H1 (cell line): Measurements from ENCODE around the gene ACTN3. TPM values are rescaled to one million over a fixed set of nuclear protein-coding genes. Genes with fewer than 3 reads are reported as not detected.

ENCODE experiments used
- CTCF ChIA-PET: fragments of 300-600 bp; sonication (Branson Sonifier 250); formaldehyde crosslinking; loops from one replicate; lab custom pipeline; 2021; ENCODE audit not compliant: partially characterized antibody; lab: Charles Lee
- POLR2A ChIA-PET: fragments of 300-600 bp; sonication (Branson Sonifier 250); formaldehyde crosslinking; loops from one replicate; lab custom pipeline; 2021; ENCODE audit warnings: inconsistent platforms; ENCODE audit not compliant: partially characterized antibody; lab: Charles Lee
- DNase-seq, 2 experiments: peaks; one replicate each; pipeline versions ENCODE4 v3.0.0 to v3.0.0-alpha.2; 2010 to 2022; ENCODE audit warnings: low spot score in 2 of 2, low read depth in 1 of 2, mixed read lengths in 1 of 2
- FAIRE-seq: peaks from 2 replicates; lab custom pipeline; 2011; peaks lifted over from hg19 to GRCh38; lab: Jason Lieb, UNC
- H2AFZ ChIP-seq: 2 replicates; pipeline ENCODE4 v1.8.1; 2012; ENCODE audit warnings: low read length, inconsistent platforms
- H2AK5ac ChIP-seq: 2 replicates; pipeline ENCODE4 v1.6.1; 2013; ENCODE audit warnings: low read depth, low read length
- H2BK120ac ChIP-seq: replicated peaks from 2 replicates; pipeline ENCODE3; 2013; ENCODE audit warnings: low read depth, low read length, inconsistent platforms
- H2BK12ac ChIP-seq: 2 replicates; pipeline ENCODE4 v1.6.1; 2013; ENCODE audit warnings: low read depth, low read length
- H2BK15ac ChIP-seq: 2 replicates; pipeline ENCODE4 v1.6.1; 2013; ENCODE audit warnings: low read length
- H2BK20ac ChIP-seq: 2 replicates; pipeline ENCODE4 v1.6.1; 2013; ENCODE audit warnings: low read length
- H2BK5ac ChIP-seq: 2 replicates; pipeline ENCODE4 v1.6.1; 2013; ENCODE audit warnings: low read depth, low read length
- H3K14ac ChIP-seq: 2 replicates; pipeline ENCODE4 v1.6.1; 2013; ENCODE audit warnings: inconsistent platforms; ENCODE audit not compliant: insufficient read length
- H3K18ac ChIP-seq: 2 replicates; pipeline ENCODE4 v1.6.1; 2013; ENCODE audit warnings: low read length; ENCODE audit errors: extremely low read depth
- H3K23ac ChIP-seq: 2 replicates; pipeline ENCODE4 v1.6.1; 2013; ENCODE audit warnings: inconsistent platforms; ENCODE audit not compliant: insufficient read length
- H3K23me2 ChIP-seq: 2 replicates; pipeline ENCODE4 v1.6.1; 2013; ENCODE audit warnings: low read depth, low read length
- H3K27ac ChIP-seq: 2 replicates; pipeline ENCODE4 v1.6.1; 2011; ENCODE audit warnings: low read depth, low read length, inconsistent platforms
- H3K27me3 ChIP-seq, 4 experiments: replicated peaks in 1 of 4; 1 replicate in 1 of 4; 2 replicates in 3 of 4; pipeline versions ENCODE4 v1.6.1 to v1.8.1; 2011 to 2013; ENCODE audit warnings: low read length in 3 of 4, mild to moderate bottlenecking in 3 of 4, inconsistent platforms in 2 of 4, mixed read lengths in 2 of 4, moderate library complexity in 1 of 4; ENCODE audit not compliant: control insufficient read depth in 3 of 4, insufficient read depth in 3 of 4; ENCODE audit errors: extremely low read depth in 1 of 4
- H3K36me3 ChIP-seq, 4 experiments: 2 replicates each; pipeline versions ENCODE4 v1.6.1 to v1.8.1; 2011 to 2013; ENCODE audit warnings: mild to moderate bottlenecking in 4 of 4, low read length in 3 of 4, moderate library complexity in 2 of 4, control low read depth in 1 of 4, inconsistent platforms in 1 of 4; ENCODE audit not compliant: insufficient read depth in 4 of 4, control insufficient read depth in 2 of 4
- H3K4ac ChIP-seq: replicated peaks from 2 replicates; pipeline ENCODE3; 2013; ENCODE audit warnings: low read length, low read depth, mixed read lengths, inconsistent platforms; ENCODE audit not compliant: insufficient read length
- H3K4me1 ChIP-seq, 4 experiments: replicated peaks in 1 of 4; 1 replicate in 1 of 4; 2 replicates in 3 of 4; pipeline versions ENCODE4 v1.6.1 to v1.8.1; 2011 to 2013; ENCODE audit warnings: low read length in 3 of 4, inconsistent platforms in 2 of 4, mixed read lengths in 1 of 4; ENCODE audit not compliant: insufficient read depth in 4 of 4, control insufficient read depth in 3 of 4
- H3K4me2 ChIP-seq, 2 experiments: 2 replicates each; pipeline versions ENCODE4 v1.6.1 to v1.8.1; 2011 to 2013; ENCODE audit warnings: low read depth in 2 of 2, low read length in 2 of 2, control low read depth in 1 of 2, inconsistent platforms in 1 of 2, mild to moderate bottlenecking in 1 of 2; ENCODE audit not compliant: insufficient read depth in 1 of 2
- H3K4me3 ChIP-seq, 4 experiments: fragments of 200-600, 300-600 bp in 1 of 4; sonication (generic), shearing (Covaris generic), sonication (Bioruptor Twin) in 1 of 4; 2 replicates each; pipeline versions ENCODE4 v1.5.1 to v1.8.1; 2011 to 2016; ENCODE audit warnings: low read length in 4 of 4, low read depth in 3 of 4, control low read depth in 2 of 4, inconsistent platforms in 2 of 4, mild to moderate bottlenecking in 2 of 4, mixed read lengths in 1 of 4, moderate library complexity in 1 of 4; ENCODE audit not compliant: insufficient read depth in 2 of 4; ENCODE audit errors: extremely low read depth in 1 of 4
- H3K56ac ChIP-seq: replicated peaks from 2 replicates; pipeline ENCODE3; 2013; ENCODE audit warnings: low read depth, mild to moderate bottlenecking, mixed read lengths, low read length, inconsistent platforms; ENCODE audit not compliant: insufficient read length
- H3K79me1 ChIP-seq: 2 replicates; pipeline ENCODE4 v1.6.1; 2013; ENCODE audit warnings: low read depth, low read length, control low read depth
- H3K79me2 ChIP-seq, 2 experiments: 2 replicates each; pipeline versions ENCODE4 v1.6.1 to v1.8.1; 2012 to 2013; ENCODE audit warnings: low read length in 2 of 2, mild to moderate bottlenecking in 2 of 2, inconsistent platforms in 1 of 2; ENCODE audit not compliant: insufficient read depth in 2 of 2, control insufficient read depth in 1 of 2
- H3K9ac ChIP-seq, 4 experiments: replicated peaks in 1 of 4; 1 replicate in 1 of 4; 2 replicates in 3 of 4; pipeline versions ENCODE4 v1.6.1 to v1.8.1; 2011 to 2013; ENCODE audit warnings: low read depth in 3 of 4, low read length in 3 of 4, control low read depth in 2 of 4, mild to moderate bottlenecking in 2 of 4, moderate library complexity in 2 of 4, inconsistent platforms in 1 of 4; ENCODE audit errors: extremely low read depth in 1 of 4
- H3K9me3 ChIP-seq, 2 experiments: 2 replicates each; pipeline versions ENCODE4 v1.6.1 to v1.8.1; 2012 to 2013; ENCODE audit warnings: mild to moderate bottlenecking in 2 of 2, moderate library complexity in 2 of 2, control low read depth in 1 of 2, inconsistent platforms in 1 of 2, low read depth in 1 of 2, low read length in 1 of 2, mixed read lengths in 1 of 2; ENCODE audit not compliant: insufficient read depth in 2 of 2
- H4K20me1 ChIP-seq, 2 experiments: replicated peaks in 1 of 2; 2 replicates each; pipeline versions ENCODE3 to v1.8.1; 2011 to 2013; ENCODE audit warnings: inconsistent platforms in 2 of 2, low read length in 2 of 2, mild to moderate bottlenecking in 1 of 2; ENCODE audit not compliant: insufficient read depth in 2 of 2, control insufficient read depth in 1 of 2
- H4K5ac ChIP-seq: 2 replicates; pipeline ENCODE4 v1.6.1; 2013; ENCODE audit warnings: low read length, low read depth, mixed read lengths, inconsistent platforms; ENCODE audit not compliant: insufficient read length
- H4K8ac ChIP-seq: 2 replicates; pipeline ENCODE4 v1.8.0; 2013; ENCODE audit warnings: mild to moderate bottlenecking, moderate library complexity, low read length, inconsistent platforms; ENCODE audit not compliant: insufficient read depth; ENCODE audit errors: extremely low read depth
- H4K91ac ChIP-seq: replicated peaks from 2 replicates; pipeline ENCODE3; 2013; ENCODE audit warnings: low read length, mixed read lengths, inconsistent platforms; ENCODE audit not compliant: insufficient read length
- EGR1 ChIP-seq: IDR thresholded peaks from 2 replicates; pipeline ENCODE4 v1.6.1; 2011; ENCODE audit warnings: low read depth, low read length, borderline replicate concordance
- RAD21 ChIP-seq, 2 experiments: IDR thresholded peaks in 1 of 2; conservative IDR thresholded peaks in 1 of 2; 2 replicates each; pipeline ENCODE4 v1.6.1; 2011; ENCODE audit warnings: low read depth in 2 of 2, low read length in 2 of 2, improper control_type of control experiment in 1 of 2, inconsistent platforms in 1 of 2, mild to moderate bottlenecking in 1 of 2, moderate library complexity in 1 of 2
- SIN3A ChIP-seq, 2 experiments: IDR thresholded peaks in 1 of 2; conservative IDR thresholded peaks in 1 of 2; 2 replicates each; pipeline ENCODE4 v1.6.1; 2011 to 2012; ENCODE audit warnings: low read length in 2 of 2, improper control_type of control experiment in 1 of 2, low read depth in 1 of 2, mild to moderate bottlenecking in 1 of 2
- YY1 ChIP-seq: IDR thresholded peaks from 2 replicates; pipeline ENCODE4 v1.6.1; 2011; ENCODE audit warnings: low read depth, mild to moderate bottlenecking, low read length
- WGBS, 2 experiments: shearing (Covaris generic) in 1 of 2; methylation state at CpG; one replicate each; pipeline versions ENCODE4 v1.1.6 to v1.1.7; 2013 to 2015; ENCODE audit warnings: low lambda C conversion rate in 2 of 2, mixed read lengths in 2 of 2, inconsistent platforms in 1 of 2, low coverage in 1 of 2, missing lambda C conversion rate in 1 of 2; ENCODE audit not compliant: insufficient replicate concordance in 2 of 2, insufficient coverage in 1 of 2, insufficient read length in 1 of 2; ENCODE audit errors: extremely low coverage in 1 of 2, missing lambda C conversion rate in 1 of 2; 5-methylcytosine and 5-hydroxymethylcytosine counted together
- polyA plus RNA-seq, 7 experiments: library from polyadenylated mRNA; depleted of rRNA in 3 of 7; stranded (reverse) in 5 of 7; unstranded in 2 of 7; fragments of >200 nt in 5 of 7; fragments of 200-250 nt in 2 of 7; gene quantifications; 1 replicate in 5 of 7; 2 replicates in 1 of 7; 4 replicates in 1 of 7; pipeline versions ENCODE4 v1.2.1 to v1.2.3, GENCODE V29; 2011 to 2013; ENCODE audit warnings: missing spikeins in 2 of 7, mixed read lengths in 2 of 7
- total RNA-seq: library from RNA; stranded (reverse); fragmentation: NEBNext Ultra II Directional; extraction: Animal tissue kit (Norgen Biotek cat#: 25700); gene quantifications from 2 replicates; pipeline ENCODE4 v1.2.1, GENCODE V29; 2021
- TF ChIP-seq, protein P1 (sequence below): IDR thresholded peaks from 2 replicates; pipeline ENCODE4 v1.6.1; 2012; ENCODE audit warnings: low read length, inconsistent platforms

ACTN3 gene
- total and polyA plus RNA-seq, 2 of the 8 experiments (the other 6 are each of a cell fraction or from before 2014, with no cell fraction given), result 30.8 to 36.7 TPM

DNA sequence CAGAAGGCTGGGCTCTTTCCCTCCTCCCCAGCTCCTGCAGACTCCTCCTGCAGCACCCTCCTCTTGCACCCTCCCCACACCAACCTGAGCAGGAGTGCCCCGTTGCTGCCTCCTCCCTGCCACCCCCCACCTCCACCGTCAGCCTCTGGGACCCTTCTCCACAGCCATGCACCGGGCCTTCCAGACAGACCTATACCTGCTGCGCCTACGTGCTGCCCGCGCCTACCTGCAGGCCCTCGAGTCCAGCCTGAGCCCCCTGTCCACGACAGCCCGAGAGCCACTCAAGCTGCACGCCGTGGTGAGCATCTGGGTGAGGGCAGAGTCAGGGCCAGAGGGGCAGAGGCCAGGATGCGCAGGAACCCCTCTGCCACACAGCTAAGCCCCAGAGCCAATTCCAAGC lies 17.0 kb upstream of the ACTN3 start:
- H3K56ac ChIP-seq, result no peak overlapping the region
- peak overlapping the region; percentile 41; the same call in 1 of the 2 replicates for H2AK5ac ChIP-seq
- H3K23me2 ChIP-seq, result no peaks in the 10 kb centered on the region
- no peak overlapping the region for H3K14ac ChIP-seq
- ChIA-PET POLR2A (interaction anchor here (0.6 to 4.8 kb wide), 11 partner anchors 8 to 159 kb away, joined by 3 to 23 read pairs (median 4); partner anchors contain the start of genes ACTN3, BBS1, DPP3 and ZDHHC24), CTCF (interaction anchor here (0.5 to 1.3 kb wide), 7 partner anchors 38 to 166 kb away, joined by 3 read pairs; partner anchors contain the start of genes CCDC87, CCS and MRPL11)
- H2BK12ac ChIP-seq, result no peak overlapping the region
- no peak overlapping the region for H3K4ac ChIP-seq
- no peak overlapping the region; the same call in 1 of the 2 replicates for H3K27ac ChIP-seq
- H3K4me2 ChIP-seq, result no peak overlapping the region
- peaks cover 0 to 3% (median 1%) of the 10 kb centered on the region in 4 experiments; a peak in 3 of 8 replicates for H3K36me3 ChIP-seq
- peaks cover 2% of the 10 kb centered on the region; the same call in 1 of the 2 replicates for H3K79me1 ChIP-seq
- H2BK15ac ChIP-seq, result no peak overlapping the region
- no peak overlapping the region for H3K23ac ChIP-seq
- no peak overlapping the region for H2BK20ac ChIP-seq
- no peak overlapping the region for H4K5ac ChIP-seq
- no peaks in the 10 kb centered on the region for H3K9me3 ChIP-seq
- FAIRE-seq (no peak), DNase-seq (no peak)
- no peak overlapping the region for H4K91ac ChIP-seq
- H3K4me1 ChIP-seq, result peaks cover 0 to 2% (median 0%) of the 10 kb centered on the region in 4 experiments; a peak in 1 of 7 replicates
- no peak overlapping the region for H2BK120ac ChIP-seq
- 85% methylated on average over 13 of the region's 13 CpGs; no CpG with 5 or more reads in 1 of the 2 experiments for WGBS, 2 experiments
- no peaks in the 10 kb centered on the region for H3K27me3 ChIP-seq
- H3K4me3 ChIP-seq, result no peak overlapping the region
- no peaks in the 10 kb centered on the region for H3K79me2 ChIP-seq
- H2AFZ ChIP-seq, result no peak overlapping the region
- H4K20me1 ChIP-seq, result no peaks in the 10 kb centered on the region
- no peak overlapping the region for H2BK5ac ChIP-seq
- no peak overlapping the region for H3K18ac ChIP-seq
- no peak overlapping the region for H4K8ac ChIP-seq
- H3K9ac ChIP-seq, result no peak overlapping the region; a peak in 1 of 7 replicates
- TF ChIP-seq RAD21 (IDR thresholded peaks at IDR 0.05 in 1 of 2, conservative IDR thresholded peaks at IDR 0.05 in 1 of 2; ENCODE audit: low read depth in 2 of 2, low read length in 2 of 2) (no peak), SIN3A (conservative IDR thresholded peaks at IDR 0.05 in 1 of 2, IDR thresholded peaks at IDR 0.05 in 1 of 2; ENCODE audit: low read depth in 1 of 2, low read length in 2 of 2) (no peak), YY1 (no peak), EGR1 (no peak)
- TF ChIP-seq, protein P1, sequence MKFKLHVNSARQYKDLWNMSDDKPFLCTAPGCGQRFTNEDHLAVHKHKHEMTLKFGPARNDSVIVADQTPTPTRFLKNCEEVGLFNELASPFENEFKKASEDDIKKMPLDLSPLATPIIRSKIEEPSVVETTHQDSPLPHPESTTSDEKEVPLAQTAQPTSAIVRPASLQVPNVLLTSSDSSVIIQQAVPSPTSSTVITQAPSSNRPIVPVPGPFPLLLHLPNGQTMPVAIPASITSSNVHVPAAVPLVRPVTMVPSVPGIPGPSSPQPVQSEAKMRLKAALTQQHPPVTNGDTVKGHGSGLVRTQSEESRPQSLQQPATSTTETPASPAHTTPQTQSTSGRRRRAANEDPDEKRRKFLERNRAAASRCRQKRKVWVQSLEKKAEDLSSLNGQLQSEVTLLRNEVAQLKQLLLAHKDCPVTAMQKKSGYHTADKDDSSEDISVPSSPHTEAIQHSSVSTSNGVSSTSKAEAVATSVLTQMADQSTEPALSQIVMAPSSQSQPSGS, result no peak
